BLaER1 treated with 17β-estradiol and CSF1 and Interleukin-3, amounts not matched to agents 10 nM and 100 nM (cell line): ENCODE results near the gene IRX6.

ENCODE experiments used
- H3K27ac ChIP-seq, 11 experiments: shearing (Covaris generic); formaldehyde crosslinking; 2 replicates each; pipeline ENCODE4 v1.8.1; 2022
- H3K27me3 ChIP-seq, 11 experiments: shearing (Covaris generic); formaldehyde crosslinking; 2 replicates each; pipeline ENCODE4 v1.8.1; 2022
- H3K36me3 ChIP-seq, 11 experiments: shearing (Covaris generic); formaldehyde crosslinking; 2 replicates each; pipeline ENCODE4 v1.8.1; 2022
- H3K4me1 ChIP-seq, 10 experiments: shearing (Covaris generic); formaldehyde crosslinking; 2 replicates each; pipeline ENCODE4 v1.8.1; 2022
- H3K4me2 ChIP-seq, 11 experiments: shearing (Covaris generic); formaldehyde crosslinking; 2 replicates each; pipeline ENCODE4 v1.8.1; 2022
- H3K4me3 ChIP-seq, 10 experiments: shearing (Covaris generic); formaldehyde crosslinking; 2 replicates each; pipeline ENCODE4 v1.8.1; 2022
- H3K9ac ChIP-seq, 11 experiments: shearing (Covaris generic); formaldehyde crosslinking; 2 replicates each; pipeline ENCODE4 v1.8.1; 2022
- H3K9me3 ChIP-seq, 11 experiments: shearing (Covaris generic); formaldehyde crosslinking; replicated peaks in 1 of 11; 2 replicates each; pipeline ENCODE4 v1.8.1; 2022
- H4K20me1 ChIP-seq, 11 experiments: shearing (Covaris generic); formaldehyde crosslinking; 2 replicates each; pipeline ENCODE4 v1.8.1; 2022
- Cebpa-rat ChIP-seq, 11 experiments: shearing (Covaris generic); IDR thresholded peaks; 2 replicates each; pipeline ENCODE4 v1.8.1; 2022

IRX6 gene

GRCh38 chr16:55379371-55379770, 55.4 kb downstream of the IRX6 start:
- Histone ChIP-seq H3K4me2 (no peak overlapping the region), H3K27me3 (no peaks in the 10 kb centered on the region), H3K27ac (no peak overlapping the region), H3K4me3 (no peak overlapping the region), H3K9ac (no peak overlapping the region), H4K20me1 (no peaks in the 10 kb centered on the region), H3K9me3 (no peaks in the 10 kb centered on the region), H3K4me1 (no peaks in the 10 kb centered on the region), H3K36me3 (no peaks in the 10 kb centered on the region)
- no peak for TF ChIP-seq Cebpa-rat (IDR thresholded peaks at IDR 0.05)

GRCh38 chr16:55379876-55380390, 55.9 kb downstream of the IRX6 start:
- no peak for TF ChIP-seq Cebpa-rat (IDR thresholded peaks at IDR 0.05)
- H3K4me2 ChIP-seq = no peak overlapping the region
- no peaks in the 10 kb centered on the region for H3K36me3 ChIP-seq
- H3K27me3 ChIP-seq = no peaks in the 10 kb centered on the region
- no peaks in the 10 kb centered on the region for H4K20me1 ChIP-seq
- H3K9ac ChIP-seq = no peak overlapping the region
- no peaks in the 10 kb centered on the region for H3K4me1 ChIP-seq
- H3K9me3 ChIP-seq = no peaks in the 10 kb centered on the region
- no peak overlapping the region for H3K4me3 ChIP-seq
- H3K27ac ChIP-seq = no peak overlapping the region
